Mucosa of descending colon (tissue), 3 donors: Measurements from ENCODE around the gene PTPRK. TPM values are rescaled to one million over a fixed set of nuclear protein-coding genes. Genes with fewer than 3 reads are reported as not detected.

Experiments used
- ATAC-seq: fragments of 200-7000 bp; cut with Tn5 transposase; one replicate; pipeline ENCODE4 v1.9.1; 2020; ENCODE audit warnings: mild to moderate bottlenecking, moderate library complexity
- DNase-seq, 3 donors: peaks; one replicate each; pipeline ENCODE4 v3.0.0-alpha.2; 2020
- H3K36me3 ChIP-seq: fragments of 200-600 bp; one replicate; pipeline ENCODE4 v1.8.0; 2021; ENCODE audit warnings: low read depth, mild to moderate bottlenecking
- H3K4me1 ChIP-seq: fragments of 200-600 bp; one replicate; pipeline ENCODE4 v1.8.0; 2021; ENCODE audit warnings: low read depth, mild to moderate bottlenecking
- H3K4me3 ChIP-seq: fragments of 200-600 bp; one replicate; pipeline ENCODE4 v1.8.0; 2021; ENCODE audit warnings: mild to moderate bottlenecking
- H3K9me3 ChIP-seq: fragments of 200-600 bp; one replicate; pipeline ENCODE4 v1.8.0; 2021; ENCODE audit warnings: mild to moderate bottlenecking
- CTCF ChIP-seq: fragments of 200-600 bp; IDR thresholded peaks from one replicate; pipeline ENCODE4 v1.8.0; 2022; ENCODE audit warnings: antibody characterized with exemption, mild to moderate bottlenecking
- intact Hi-C, 2 donors: fragments of 100-400 bp; cut with DNase I in 1 of 2; cut with micrococcal nuclease in 1 of 2; formaldehyde crosslinking; loops; one replicate each; pipeline versions ENCODE4 v1.11.0 to v1.11.1; 2022; cut with DNase I, micrococcal nuclease
- total RNA-seq, 3 donors: library from RNA; stranded (reverse); fragmentation: NEBNext Ultra II Directional in 2 of 3; extraction: Animal tissue kit (Norgen Biotek cat#: 25700) in 2 of 3; gene quantifications; one replicate each; pipeline versions ENCODE4 v1.2.1 to v1.2.4, GENCODE V29; 2021 to 2023
- donor health status: DM: no; HTN: no; CAD: no; lungs with moderate emphysema.
- donor health status: DM: no; HTN: no; CAD: no.
- donor health status: DM: no; HTN: yes; CAD: no.

The PTPRK gene
- total RNA-seq, 3 donors from 2014 or later, result 75.9 to 159 (median 86.7) TPM

GRCh38 chr6:128099571-128100197 is 420.7 kb downstream of the PTPRK start:
- intact Hi-C loops, result no loop called here
- H3K36me3 ChIP-seq, result no peaks in the 10 kb centered on the region
- no peak for TF ChIP-seq CTCF
- ATAC-seq (no peak), DNase-seq (no peak)
- no peaks in the 10 kb centered on the region for H3K9me3 ChIP-seq
- H3K4me3 ChIP-seq, result no peak overlapping the region
- no peaks in the 10 kb centered on the region for H3K4me1 ChIP-seq

- TF ChIP-seq CTCF, result no peak
- DNase-seq, result no peak
- ATAC-seq, result no peak
These were observed 422.3 kb downstream of the PTPRK start for GRCh38 chr6:128098000-128098581.

GRCh38 chr6:128097009-128097408 is 423.4 kb downstream of the PTPRK start:
- H3K4me1 ChIP-seq, result no peaks in the 10 kb centered on the region
- H3K9me3 ChIP-seq, result no peaks in the 10 kb centered on the region
- TF ChIP-seq CTCF, result no peak
- DNase-seq (no peak), ATAC-seq (no peak)
- no peaks in the 10 kb centered on the region for H3K36me3 ChIP-seq
- no peak overlapping the region for H3K4me3 ChIP-seq
- intact Hi-C loops, result no loop called here

More at GRCh38 chr6:128098000-128098581, 422.3 kb downstream of the PTPRK start:
- intact Hi-C loops, result no loop called here
- no peaks in the 10 kb centered on the region for H3K36me3 ChIP-seq
- no peak overlapping the region for H3K4me3 ChIP-seq
- no peaks in the 10 kb centered on the region for H3K4me1 ChIP-seq
- H3K9me3 ChIP-seq, result no peaks in the 10 kb centered on the region

- H3K4me1 ChIP-seq, result no peaks in the 10 kb centered on the region
- ATAC-seq (no peak), DNase-seq (no peak)
- no peak for TF ChIP-seq CTCF
- H3K4me3 ChIP-seq, result no peak overlapping the region
- no peaks in the 10 kb centered on the region for H3K9me3 ChIP-seq
- no peaks in the 10 kb centered on the region for H3K36me3 ChIP-seq
- intact Hi-C loops, result no loop called here
These were observed 425.0 kb downstream of the PTPRK start for GRCh38 chr6:128095362-128095761.

- DNase-seq (no peak), ATAC-seq (no peak)
- Histone ChIP-seq H3K9me3 (no peaks in the 10 kb centered on the region), H3K36me3 (no peaks in the 10 kb centered on the region), H3K4me3 (no peak overlapping the region), H3K4me1 (no peaks in the 10 kb centered on the region)
- intact Hi-C loops, result no loop called here
- no peak for TF ChIP-seq CTCF
These were observed 441.4 kb downstream of the PTPRK start for GRCh38 chr6:128079021-128079420.
